Measurements from ENCODE around the gene AKAP13.
A peak's percentile ranks its signal among the peaks of the same experiment; 100 is the strongest.
"Not testable (repeated sequence)": the region's sequence is repeated elsewhere in the genome, so short reads cannot be mapped to it uniquely, and the experiment has no call there.

The AKAP13 gene, protein sequence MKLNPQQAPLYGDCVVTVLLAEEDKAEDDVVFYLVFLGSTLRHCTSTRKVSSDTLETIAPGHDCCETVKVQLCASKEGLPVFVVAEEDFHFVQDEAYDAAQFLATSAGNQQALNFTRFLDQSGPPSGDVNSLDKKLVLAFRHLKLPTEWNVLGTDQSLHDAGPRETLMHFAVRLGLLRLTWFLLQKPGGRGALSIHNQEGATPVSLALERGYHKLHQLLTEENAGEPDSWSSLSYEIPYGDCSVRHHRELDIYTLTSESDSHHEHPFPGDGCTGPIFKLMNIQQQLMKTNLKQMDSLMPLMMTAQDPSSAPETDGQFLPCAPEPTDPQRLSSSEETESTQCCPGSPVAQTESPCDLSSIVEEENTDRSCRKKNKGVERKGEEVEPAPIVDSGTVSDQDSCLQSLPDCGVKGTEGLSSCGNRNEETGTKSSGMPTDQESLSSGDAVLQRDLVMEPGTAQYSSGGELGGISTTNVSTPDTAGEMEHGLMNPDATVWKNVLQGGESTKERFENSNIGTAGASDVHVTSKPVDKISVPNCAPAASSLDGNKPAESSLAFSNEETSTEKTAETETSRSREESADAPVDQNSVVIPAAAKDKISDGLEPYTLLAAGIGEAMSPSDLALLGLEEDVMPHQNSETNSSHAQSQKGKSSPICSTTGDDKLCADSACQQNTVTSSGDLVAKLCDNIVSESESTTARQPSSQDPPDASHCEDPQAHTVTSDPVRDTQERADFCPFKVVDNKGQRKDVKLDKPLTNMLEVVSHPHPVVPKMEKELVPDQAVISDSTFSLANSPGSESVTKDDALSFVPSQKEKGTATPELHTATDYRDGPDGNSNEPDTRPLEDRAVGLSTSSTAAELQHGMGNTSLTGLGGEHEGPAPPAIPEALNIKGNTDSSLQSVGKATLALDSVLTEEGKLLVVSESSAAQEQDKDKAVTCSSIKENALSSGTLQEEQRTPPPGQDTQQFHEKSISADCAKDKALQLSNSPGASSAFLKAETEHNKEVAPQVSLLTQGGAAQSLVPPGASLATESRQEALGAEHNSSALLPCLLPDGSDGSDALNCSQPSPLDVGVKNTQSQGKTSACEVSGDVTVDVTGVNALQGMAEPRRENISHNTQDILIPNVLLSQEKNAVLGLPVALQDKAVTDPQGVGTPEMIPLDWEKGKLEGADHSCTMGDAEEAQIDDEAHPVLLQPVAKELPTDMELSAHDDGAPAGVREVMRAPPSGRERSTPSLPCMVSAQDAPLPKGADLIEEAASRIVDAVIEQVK (N-terminal part only)

GRCh38 chr15:85380217-85380811 is at the start of gene AKAP13:
TSS of gene AKAP13 (plus strand) at chr15:85380603. CDS start at chr15:85485721, 105,118 bp downstream.
- DNase-seq (ENCODE audit: low spot score) = peak; percentile 90

GRCh38 chr15:85330901-85331588 is 49.4 kb upstream of the AKAP13 start:
- peak; percentile 43 for DNase-seq (ENCODE audit: low spot score)

- no peak for DNase-seq (ENCODE audit: low spot score)
Measured at GRCh38 chr15:85331655-85332285, 48.6 kb upstream of the AKAP13 start.

DNA sequence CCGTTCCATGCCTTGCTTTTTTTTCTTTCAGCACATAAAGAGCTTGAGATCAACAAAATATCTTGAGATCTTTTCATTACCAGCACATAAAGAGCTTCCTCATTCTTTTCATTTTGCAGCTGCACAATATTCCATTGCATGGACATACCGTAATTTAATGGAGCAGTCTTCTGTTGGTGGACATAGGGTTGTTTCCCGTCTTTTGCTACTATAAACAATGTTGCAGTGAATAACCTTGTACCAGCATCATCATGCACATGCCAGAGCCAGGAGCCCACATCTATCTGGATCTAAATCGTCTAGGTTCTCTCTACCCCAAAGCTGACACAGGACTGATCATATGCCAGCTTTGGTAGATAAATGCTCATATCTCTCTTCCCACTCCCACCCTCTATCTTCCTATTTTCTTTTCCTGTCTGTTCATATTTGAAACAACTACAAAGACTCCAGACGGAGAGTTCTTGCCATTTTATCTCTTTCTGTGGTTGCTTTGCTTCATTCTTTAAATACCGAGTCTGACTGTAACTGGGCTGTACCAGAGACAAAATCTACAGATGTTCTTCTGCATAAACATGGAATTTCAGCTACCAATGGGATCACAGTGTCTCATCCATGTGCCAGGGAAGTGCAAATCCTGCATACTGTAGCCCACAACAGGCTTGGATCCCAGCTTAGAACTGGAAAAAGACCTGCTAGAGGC is 47.1 kb upstream of the AKAP13 start:
- DNase-seq (ENCODE audit: low spot score) = no peak

- no peak for DNase-seq (ENCODE audit: low spot score)
Measured at GRCh38 chr15:85334241-85334640, 46.2 kb upstream of the AKAP13 start.

DNA sequence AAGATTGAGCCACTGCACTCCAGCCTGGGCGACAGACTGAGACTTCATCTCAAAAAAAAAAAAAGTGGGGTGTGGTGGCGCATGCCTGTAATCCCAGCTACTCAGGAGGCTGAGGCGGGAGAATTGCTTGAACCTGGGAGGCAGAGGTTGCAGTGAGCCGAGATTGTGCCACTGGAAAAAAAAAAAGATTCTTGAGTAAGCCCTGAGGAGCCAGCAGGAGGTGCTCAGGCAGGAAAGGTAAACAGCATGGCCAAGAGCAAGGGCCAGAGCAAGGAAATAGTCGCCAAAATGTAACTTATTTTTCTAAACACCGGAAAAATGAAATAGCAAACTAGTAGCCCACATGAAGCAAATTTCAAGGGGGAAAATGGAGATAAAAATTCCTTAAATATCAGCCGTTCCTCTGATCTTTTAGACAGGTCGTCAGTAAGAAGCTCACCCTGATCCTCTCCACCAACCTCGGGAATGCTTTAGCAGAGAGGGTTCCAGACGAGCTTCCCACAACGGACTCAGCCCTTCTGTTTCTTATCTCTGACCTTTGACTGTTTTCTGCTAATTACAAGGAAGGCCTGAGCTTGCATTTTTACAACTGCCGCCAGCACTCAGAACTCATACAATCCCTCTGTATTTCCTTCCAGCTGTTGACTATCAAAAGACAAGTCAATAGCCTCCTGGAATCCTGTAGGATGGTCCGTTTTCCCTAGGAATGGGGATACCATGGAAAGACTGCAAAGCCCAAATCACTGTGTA is 45.0 kb upstream of the AKAP13 start:
- DNase-seq (ENCODE audit: low spot score) = no peak

DNA sequence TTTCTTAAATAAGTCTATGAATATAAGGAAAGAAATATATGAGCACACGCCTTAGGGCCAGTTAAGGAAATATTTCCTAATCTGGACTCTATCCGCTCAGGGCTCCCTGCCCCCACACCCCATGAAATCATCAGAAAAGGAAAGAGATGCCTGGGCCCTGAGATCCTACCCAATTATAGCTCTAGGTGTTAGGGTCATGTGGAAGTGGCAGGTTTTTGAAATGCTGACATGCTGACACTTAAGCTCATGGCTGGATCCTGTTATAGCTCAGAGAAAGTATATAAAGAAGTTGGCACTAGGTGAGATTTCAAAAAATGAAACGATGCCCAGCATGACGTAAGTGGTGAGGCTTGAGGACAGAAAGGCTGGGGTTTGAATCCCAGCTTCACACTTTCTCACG is 43.5 kb upstream of the AKAP13 start:
- no peak for DNase-seq (ENCODE audit: low spot score)

- no peak for DNase-seq (ENCODE audit: low spot score)
Measured at GRCh38 chr15:85337425-85338074, 42.9 kb upstream of the AKAP13 start.

- DNase-seq (ENCODE audit: low spot score) = no peak
Measured at GRCh38 chr15:85340321-85340665, 40.1 kb upstream of the AKAP13 start.

DNA sequence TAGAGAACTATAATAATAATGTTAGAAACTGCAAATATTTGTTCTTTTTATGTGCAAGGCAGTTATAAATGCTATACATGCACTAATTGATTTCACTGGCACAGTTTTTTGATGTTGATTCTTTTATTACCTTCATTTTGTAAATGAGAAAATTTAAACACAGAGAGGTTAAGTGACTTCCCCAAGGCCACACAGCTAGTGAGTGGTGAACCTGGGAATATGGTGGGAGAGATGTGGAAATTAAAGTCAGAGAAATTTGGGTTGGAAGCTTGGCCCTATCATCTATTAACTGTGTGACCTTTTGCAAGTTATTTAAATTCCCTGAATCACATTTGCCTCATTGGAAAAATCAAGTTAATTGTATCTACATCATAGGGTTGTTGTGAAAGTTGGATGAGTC is 39.6 kb upstream of the AKAP13 start:
- DNase-seq (ENCODE audit: low spot score) = no peak

GRCh38 chr15:85342163-85342562 is 38.2 kb upstream of the AKAP13 start:
- DNase-seq (ENCODE audit: low spot score) = not testable (repeated sequence)

- DNase-seq (ENCODE audit: low spot score) = not testable (repeated sequence)
Measured at GRCh38 chr15:85343443-85343842, 37.0 kb upstream of the AKAP13 start.

DNA sequence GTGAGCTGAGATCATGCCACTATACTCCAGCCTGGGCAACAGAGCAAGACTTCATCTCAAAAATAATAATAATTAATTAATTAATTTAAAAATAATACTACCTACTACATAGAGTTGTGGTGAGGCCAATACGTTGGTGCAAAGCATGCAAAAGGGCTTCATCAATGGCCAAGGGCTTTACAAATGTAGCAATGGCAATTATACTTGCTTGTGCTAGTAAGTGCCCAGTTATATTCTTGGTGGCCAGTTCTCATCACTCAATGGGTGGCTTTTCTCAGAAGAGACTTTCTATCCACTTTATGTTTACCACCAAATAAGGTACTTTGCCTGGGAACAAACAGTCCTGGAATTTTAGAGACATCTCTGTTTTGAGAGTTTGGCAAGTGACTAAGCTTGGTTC is 36.2 kb upstream of the AKAP13 start:
- DNase-seq (ENCODE audit: low spot score) = not testable (repeated sequence)

GRCh38 chr15:85344653-85345114 is 35.7 kb upstream of the AKAP13 start:
- DNase-seq (ENCODE audit: low spot score) = not testable (repeated sequence)

DNA sequence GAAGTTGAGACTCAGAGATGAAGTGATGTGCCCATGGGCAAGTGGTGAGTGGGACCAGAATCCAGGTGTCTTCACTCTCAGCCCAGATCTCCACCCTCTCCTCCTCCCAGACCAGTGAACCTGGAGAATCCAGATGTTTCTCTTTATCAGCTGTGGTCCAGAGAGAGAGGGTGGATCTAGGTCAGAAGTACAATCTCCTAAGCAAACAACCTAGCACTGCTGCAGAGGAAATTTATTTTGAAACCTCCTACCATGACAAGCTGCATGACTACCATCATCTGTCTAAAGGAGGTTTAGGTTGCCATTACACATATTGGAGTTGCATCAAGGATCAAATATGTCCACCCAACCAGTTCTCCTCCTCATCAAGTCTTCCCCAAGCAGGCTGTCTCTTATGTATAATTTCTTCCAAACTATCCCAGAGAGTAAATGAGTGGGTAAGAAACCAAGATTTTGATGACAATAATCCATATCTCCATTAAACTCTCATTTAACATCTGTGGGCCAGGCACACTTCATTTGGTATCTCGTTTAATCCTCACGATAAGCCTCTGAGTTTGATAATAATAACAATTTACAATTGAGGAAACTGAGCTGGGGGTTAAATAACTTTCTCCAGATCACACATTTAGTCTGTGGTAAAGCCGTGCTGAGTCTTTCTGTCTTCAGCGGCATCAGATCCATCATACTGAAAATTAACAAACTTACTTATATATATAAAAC is 35.0 kb upstream of the AKAP13 start:
- DNase-seq (ENCODE audit: low spot score) = not testable (repeated sequence)

DNA sequence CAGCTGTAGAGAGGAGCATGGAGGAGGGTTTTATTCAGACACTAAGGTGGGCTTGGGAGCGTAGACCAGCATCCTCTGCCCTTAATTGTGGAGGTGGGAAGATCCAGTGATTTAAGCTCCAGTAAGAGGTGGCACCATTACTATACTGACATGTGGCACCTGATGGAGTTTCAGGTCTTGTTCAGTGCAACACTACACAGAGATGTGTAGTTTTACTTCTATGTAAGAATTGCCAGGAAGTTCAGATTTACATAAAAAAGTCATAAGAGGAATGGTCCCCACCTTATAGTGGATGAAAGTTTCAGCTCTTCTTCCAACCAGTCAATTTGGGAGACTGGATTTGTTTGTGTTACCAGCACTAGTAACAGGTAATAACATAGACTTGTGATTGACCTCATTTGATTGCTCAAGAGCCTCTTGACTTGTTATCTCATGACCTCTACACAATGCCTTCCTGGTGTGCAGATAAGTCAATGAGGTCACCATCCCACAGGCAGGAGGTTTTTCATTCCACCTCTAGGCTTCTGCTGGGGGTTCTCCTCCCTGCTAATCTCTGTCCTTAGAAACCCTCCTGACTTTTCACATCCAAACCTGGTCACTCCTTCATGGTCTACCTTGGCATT is 33.8 kb upstream of the AKAP13 start:
- DNase-seq (ENCODE audit: low spot score) = not testable (repeated sequence)

DNA sequence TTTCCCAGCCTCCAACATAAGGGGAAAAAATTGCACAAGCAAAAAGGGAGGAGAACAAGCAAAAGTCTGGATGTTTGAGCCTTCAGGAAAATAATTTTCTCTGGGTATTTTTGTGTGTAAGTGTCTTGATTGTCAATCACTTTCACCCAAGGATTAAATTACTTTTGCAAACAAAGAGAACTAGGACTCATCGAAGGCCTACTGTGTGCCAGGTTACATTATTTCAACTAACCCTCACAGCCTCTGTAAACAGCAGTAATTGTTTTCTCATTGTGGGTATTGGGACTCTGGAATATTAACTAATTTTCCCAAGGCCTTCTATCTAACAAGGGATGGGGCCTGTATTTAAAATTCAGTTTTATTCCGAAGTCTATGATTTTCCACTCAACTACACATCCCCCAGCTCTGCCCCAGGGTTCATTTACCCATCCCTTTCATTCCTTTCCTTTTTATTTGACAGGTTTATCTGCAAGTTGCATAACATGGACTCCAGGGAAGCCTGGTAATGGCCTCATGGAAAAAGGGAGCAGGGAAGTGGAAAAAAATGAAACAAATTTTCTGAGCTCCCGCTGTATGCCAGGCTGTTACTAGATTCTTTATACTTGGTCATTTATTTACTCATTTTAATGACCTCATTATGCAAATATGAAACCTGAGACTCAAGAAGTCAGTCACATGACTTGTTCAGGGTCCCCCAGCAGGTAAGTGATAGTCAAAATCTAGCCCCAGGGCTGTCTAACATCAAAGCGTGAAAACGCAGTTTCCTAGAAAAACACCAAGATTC is 32.9 kb upstream of the AKAP13 start:
- not testable (repeated sequence) for DNase-seq (ENCODE audit: low spot score)

Measured in putamen (tissue), 1 donor.